Upper lobe of right lung (tissue), 1 donor: ENCODE data around the gene MOV10L1. TPM values are rescaled to one million over a fixed set of nuclear protein-coding genes. Genes with fewer than 3 reads are reported as not detected.

ENCODE experiments used
- ATAC-seq: fragments of 200-7000 bp; cut with Tn5 transposase; one replicate; pipeline ENCODE4 v1.9.1; 2020; ENCODE audit warnings: mild to moderate bottlenecking, moderate library complexity
- DNase-seq: peaks from one replicate; pipeline ENCODE4 v3.0.0-alpha.2; 2020
- H3K27ac ChIP-seq: fragments of 200-600 bp; one replicate; pipeline ENCODE4 v1.8.0; 2022
- H3K27me3 ChIP-seq: fragments of 200-600 bp; one replicate; pipeline ENCODE4 v1.8.0; 2022; ENCODE audit warnings: mild to moderate bottlenecking
- H3K36me3 ChIP-seq: fragments of 200-600 bp; one replicate; pipeline ENCODE4 v1.8.0; 2022
- H3K4me1 ChIP-seq: fragments of 200-600 bp; one replicate; pipeline ENCODE4 v1.8.0; 2022
- H3K4me3 ChIP-seq: fragments of 200-600 bp; one replicate; pipeline ENCODE4 v1.8.0; 2022; ENCODE audit warnings: mild to moderate bottlenecking
- H3K9me3 ChIP-seq: fragments of 200-600 bp; one replicate; pipeline ENCODE4 v1.8.0; 2022
- intact Hi-C: fragments of 100-400 bp; cut with DNase I; formaldehyde crosslinking; loops from one replicate; pipeline ENCODE4 v1.11.0; 2022
- total RNA-seq: library from RNA; stranded (reverse); fragmentation: NEBNext Ultra II Directional; extraction: Animal tissue kit (Norgen Biotek cat#: 25700); gene quantifications from one replicate; pipeline ENCODE4 v1.2.1, GENCODE V29; 2021
- TF ChIP-seq, protein P1 (sequence below): fragments of 200-600 bp; IDR thresholded peaks from one replicate; pipeline ENCODE4 v1.8.0; 2022; ENCODE audit warnings: antibody characterized with exemption
- donor health status: DM: no; HTN: yes; CAD: no; lungs with severe emphysema.

Gene MOV10L1
- total RNA-seq, 1 donor from 2014 or later, result 1.2 TPM

DNA sequence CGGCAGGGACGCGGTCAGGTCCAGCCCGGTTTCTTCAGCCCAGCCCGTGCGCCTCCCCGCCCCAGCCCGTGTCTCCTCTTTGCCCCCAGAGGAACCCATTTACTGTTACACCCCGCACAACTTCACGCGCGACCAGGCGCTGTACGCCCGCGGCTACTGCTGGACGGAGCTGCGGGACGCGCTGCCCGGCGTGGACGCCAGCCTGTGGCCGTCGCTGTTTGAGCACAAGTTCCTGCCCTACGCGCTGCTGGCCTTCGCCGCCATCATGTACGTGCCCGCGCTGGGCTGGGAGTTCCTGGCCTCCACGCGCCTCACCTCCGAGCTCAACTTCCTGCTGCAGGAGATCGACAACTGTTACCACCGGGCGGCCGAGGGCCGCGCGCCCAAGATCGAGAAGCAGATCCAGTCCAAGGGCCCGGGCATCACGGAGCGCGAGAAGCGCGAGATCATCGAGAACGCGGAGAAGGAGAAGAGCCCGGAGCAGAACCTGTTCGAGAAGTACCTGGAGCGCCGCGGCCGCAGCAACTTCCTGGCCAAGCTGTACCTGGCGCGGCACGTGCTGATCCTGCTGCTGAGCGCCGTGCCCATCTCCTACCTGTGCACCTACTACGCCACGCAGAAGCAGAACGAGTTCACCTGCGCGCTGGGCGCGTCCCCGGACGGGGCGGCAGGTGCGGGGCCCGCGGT, 87.2 kb downstream of the MOV10L1 start:
- intact Hi-C loops, result no loop called here
- no peak overlapping the region for H3K27ac ChIP-seq
- DNase-seq (no peak), ATAC-seq (no peak)
- H3K9me3 ChIP-seq, result no peaks in the 10 kb centered on the region
- H3K36me3 ChIP-seq, result no peaks in the 10 kb centered on the region
- TF ChIP-seq, protein P1, sequence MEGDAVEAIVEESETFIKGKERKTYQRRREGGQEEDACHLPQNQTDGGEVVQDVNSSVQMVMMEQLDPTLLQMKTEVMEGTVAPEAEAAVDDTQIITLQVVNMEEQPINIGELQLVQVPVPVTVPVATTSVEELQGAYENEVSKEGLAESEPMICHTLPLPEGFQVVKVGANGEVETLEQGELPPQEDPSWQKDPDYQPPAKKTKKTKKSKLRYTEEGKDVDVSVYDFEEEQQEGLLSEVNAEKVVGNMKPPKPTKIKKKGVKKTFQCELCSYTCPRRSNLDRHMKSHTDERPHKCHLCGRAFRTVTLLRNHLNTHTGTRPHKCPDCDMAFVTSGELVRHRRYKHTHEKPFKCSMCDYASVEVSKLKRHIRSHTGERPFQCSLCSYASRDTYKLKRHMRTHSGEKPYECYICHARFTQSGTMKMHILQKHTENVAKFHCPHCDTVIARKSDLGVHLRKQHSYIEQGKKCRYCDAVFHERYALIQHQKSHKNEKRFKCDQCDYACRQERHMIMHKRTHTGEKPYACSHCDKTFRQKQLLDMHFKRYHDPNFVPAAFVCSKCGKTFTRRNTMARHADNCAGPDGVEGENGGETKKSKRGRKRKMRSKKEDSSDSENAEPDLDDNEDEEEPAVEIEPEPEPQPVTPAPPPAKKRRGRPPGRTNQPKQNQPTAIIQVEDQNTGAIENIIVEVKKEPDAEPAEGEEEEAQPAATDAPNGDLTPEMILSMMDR, result no peak
- no peaks in the 10 kb centered on the region for H3K27me3 ChIP-seq
- no peaks in the 10 kb centered on the region for H3K4me1 ChIP-seq
- no peak overlapping the region for H3K4me3 ChIP-seq

GRCh38 chr22:50177537-50178470, 88.0 kb downstream of the MOV10L1 start:
- intact Hi-C loops, result no loop called here
- ATAC-seq (no peak), DNase-seq (no peak)
- TF ChIP-seq, protein P1, result no peak
- H3K27me3 ChIP-seq, result no peaks in the 10 kb centered on the region
- no peaks in the 10 kb centered on the region for H3K4me1 ChIP-seq
- no peaks in the 10 kb centered on the region for H3K36me3 ChIP-seq
- H3K27ac ChIP-seq, result no peak overlapping the region
- H3K4me3 ChIP-seq, result no peak overlapping the region
- H3K9me3 ChIP-seq, result no peaks in the 10 kb centered on the region

DNA sequence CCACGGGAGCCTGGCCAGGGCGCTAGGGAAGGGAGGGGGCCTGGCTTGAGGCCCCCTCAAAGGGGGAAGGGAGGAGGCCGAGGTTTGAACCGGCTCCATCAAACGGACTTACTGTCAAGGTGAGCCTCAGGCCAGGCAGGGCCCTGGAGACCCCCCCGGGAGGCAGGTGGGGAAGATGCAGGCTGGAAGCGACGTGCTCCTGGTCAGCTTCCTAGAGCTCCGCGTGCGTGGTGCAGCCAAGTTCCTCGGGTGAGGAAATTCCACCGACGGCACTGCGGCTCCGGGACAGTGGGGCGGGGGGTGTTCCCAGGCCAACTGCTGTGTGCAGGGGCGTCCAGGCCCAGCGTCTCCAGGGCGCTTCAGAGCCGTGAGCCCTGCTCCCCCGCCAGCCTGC, 88.7 kb downstream of the MOV10L1 start:
- H3K27me3 ChIP-seq, result no peaks in the 10 kb centered on the region
- DNase-seq, result no peak
- H3K27ac ChIP-seq, result no peak overlapping the region
- TF ChIP-seq, protein P1, result no peak
- H3K4me1 ChIP-seq, result peaks cover 2% of the 10 kb centered on the region
- intact Hi-C loops, result no loop called here
- H3K4me3 ChIP-seq, result no peak overlapping the region
- H3K36me3 ChIP-seq, result no peaks in the 10 kb centered on the region
- no peaks in the 10 kb centered on the region for H3K9me3 ChIP-seq
- no peak for ATAC-seq

DNA sequence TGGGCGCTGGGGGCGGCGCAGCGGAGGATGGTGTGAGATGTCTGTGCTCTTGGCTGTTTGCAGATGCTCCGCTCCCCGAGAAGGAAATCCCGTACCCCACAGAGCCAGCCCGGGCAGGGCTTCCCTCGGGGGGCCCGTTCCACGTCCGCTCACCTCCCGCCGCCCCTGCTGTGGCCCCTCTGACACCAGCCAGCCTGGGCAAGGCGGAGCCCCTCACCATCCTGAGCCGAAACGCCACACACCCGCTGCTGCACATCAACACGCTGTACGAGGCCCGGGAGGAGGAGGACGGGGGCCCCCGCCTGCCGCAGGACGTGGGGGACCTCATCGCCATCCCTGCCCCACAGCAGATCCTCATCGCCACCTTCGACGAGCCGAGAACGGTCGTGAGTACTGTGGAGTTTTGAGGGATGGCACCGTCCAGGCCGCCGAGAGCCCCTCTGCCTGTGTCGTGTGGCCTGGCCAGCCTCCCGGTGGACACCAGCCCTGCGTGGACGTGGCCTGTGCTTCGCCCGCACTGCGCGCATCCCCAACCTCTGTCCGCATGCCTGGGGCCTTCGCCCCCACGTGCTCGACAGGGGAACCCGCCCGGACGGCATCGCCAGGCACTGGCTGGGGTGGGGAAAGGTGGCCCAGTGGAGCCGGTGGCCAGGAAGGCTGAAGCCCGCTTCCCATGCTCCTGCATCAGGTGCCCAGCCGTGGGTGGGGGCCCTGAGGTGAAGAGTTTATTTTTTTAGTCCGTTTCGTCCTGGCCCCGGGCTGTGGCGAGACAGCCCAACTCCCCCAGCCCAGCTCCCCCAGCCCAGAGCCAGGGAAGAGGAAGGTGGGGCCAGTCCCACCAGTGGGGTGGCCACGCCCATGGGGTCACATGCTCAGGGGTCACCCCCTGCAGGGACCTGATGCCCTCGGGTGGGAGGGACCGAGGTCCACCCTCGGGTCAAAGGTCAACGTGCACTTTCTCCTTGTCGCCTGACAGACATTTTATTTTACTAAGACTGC, 89.4 kb downstream of the MOV10L1 start:
- no peak for DNase-seq

More for the DNA sequence above, 89.4 kb downstream of the MOV10L1 start:
- Histone ChIP-seq H3K36me3 (no peaks in the 10 kb centered on the region), H3K27me3 (no peaks in the 10 kb centered on the region), H3K4me3 (no peak overlapping the region), H3K9me3 (no peaks in the 10 kb centered on the region), H3K4me1 (peaks cover 9% of the 10 kb centered on the region), H3K27ac (no peak overlapping the region)
- intact Hi-C loops, result no loop called here
- no peak for ATAC-seq
- TF ChIP-seq, protein P1, result no peak
